Neural progenitor cell (in vitro differentiated cells): ENCODE results near the gene PRR14L.

Source experiments
- EZH2 ChIP-seq: fragments of 200-600 bp; sonication (generic); IDR thresholded peaks from 2 replicates; pipeline ENCODE4 v1.6.1; 2017; ENCODE audit warnings: antibody characterized with exemption, mild to moderate bottlenecking, moderate library complexity
- EZH2phosphoT487 ChIP-seq: fragments of 200-600 bp; sonication (generic); IDR thresholded peaks from 2 replicates; pipeline ENCODE4 v1.6.1; 2017; ENCODE audit warnings: antibody characterized with exemption
- TF ChIP-seq, protein P1 (sequence below): fragments of 200-600 bp; sonication (generic); IDR thresholded peaks from 2 replicates; pipeline ENCODE4 v1.5.1; 2017; ENCODE audit warnings: antibody characterized with exemption, mild to moderate bottlenecking

DNA sequence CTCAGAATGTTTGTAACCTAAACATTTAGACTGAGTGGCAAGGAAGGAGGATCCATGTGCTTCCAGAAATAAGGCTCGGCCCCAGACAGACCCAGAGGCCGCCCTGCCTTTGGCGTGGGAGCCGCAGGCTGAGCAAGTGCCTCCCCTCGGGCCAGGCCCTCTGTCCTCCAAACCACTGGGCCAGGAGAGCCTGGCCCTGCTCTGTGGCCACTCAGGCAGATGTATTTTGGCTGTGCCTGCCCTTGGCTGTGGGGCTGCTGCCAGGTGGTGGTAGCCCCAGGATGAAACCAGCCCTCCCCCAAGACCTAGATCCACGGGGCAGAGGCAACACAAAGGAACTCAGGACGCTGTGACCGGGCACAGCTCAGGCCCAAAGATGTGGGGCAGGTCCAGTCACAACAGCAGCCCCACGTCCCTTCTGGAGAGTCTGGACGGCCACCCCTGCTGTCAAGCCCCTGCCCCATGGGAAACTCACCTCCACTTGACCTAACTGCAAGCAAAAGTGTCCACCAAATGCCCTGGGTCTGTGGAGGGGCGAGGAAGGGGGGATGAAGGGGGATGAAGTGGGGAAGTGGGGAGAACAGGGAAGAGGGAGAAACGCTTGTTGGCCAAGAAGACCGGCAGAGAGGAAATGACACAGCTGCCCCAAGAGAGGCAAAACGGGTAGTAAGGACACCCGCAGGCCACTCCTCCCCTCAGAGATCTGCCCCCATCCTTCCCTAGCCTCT lies 111.9 kb downstream of the PRR14L start:
- TF ChIP-seq, protein P1, sequence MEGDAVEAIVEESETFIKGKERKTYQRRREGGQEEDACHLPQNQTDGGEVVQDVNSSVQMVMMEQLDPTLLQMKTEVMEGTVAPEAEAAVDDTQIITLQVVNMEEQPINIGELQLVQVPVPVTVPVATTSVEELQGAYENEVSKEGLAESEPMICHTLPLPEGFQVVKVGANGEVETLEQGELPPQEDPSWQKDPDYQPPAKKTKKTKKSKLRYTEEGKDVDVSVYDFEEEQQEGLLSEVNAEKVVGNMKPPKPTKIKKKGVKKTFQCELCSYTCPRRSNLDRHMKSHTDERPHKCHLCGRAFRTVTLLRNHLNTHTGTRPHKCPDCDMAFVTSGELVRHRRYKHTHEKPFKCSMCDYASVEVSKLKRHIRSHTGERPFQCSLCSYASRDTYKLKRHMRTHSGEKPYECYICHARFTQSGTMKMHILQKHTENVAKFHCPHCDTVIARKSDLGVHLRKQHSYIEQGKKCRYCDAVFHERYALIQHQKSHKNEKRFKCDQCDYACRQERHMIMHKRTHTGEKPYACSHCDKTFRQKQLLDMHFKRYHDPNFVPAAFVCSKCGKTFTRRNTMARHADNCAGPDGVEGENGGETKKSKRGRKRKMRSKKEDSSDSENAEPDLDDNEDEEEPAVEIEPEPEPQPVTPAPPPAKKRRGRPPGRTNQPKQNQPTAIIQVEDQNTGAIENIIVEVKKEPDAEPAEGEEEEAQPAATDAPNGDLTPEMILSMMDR: no peak
- TF ChIP-seq EZH2: no peak
- no peak for TF ChIP-seq EZH2phosphoT487
